Mucosa of rectum (tissue), 2 donors: Measurements from ENCODE around the gene FBP1.

ENCODE experiments used
- H3K27ac ChIP-seq, 2 donors: one replicate each; pipeline ENCODE4 v1.7.0; 2013; ENCODE audit warnings: inconsistent platforms in 2 of 2, low read depth in 2 of 2, low read length in 2 of 2
- H3K27me3 ChIP-seq, 2 donors: one replicate each; pipeline ENCODE4 v1.7.0; 2013; ENCODE audit warnings: low read length in 2 of 2; ENCODE audit not compliant: control insufficient read depth in 2 of 2, insufficient read depth in 2 of 2
- H3K36me3 ChIP-seq, 2 donors: one replicate each; pipeline ENCODE4 v1.7.0; 2013; ENCODE audit warnings: low read length in 2 of 2; ENCODE audit not compliant: control insufficient read depth in 2 of 2, insufficient read depth in 2 of 2
- H3K4me1 ChIP-seq, 2 donors: one replicate each; pipeline ENCODE4 v1.7.0; 2013; ENCODE audit warnings: low read length in 2 of 2, mild to moderate bottlenecking in 1 of 2; ENCODE audit not compliant: control insufficient read depth in 2 of 2, insufficient read depth in 2 of 2
- H3K4me3 ChIP-seq, 2 donors: one replicate each; pipeline ENCODE4 v1.7.0; 2013; ENCODE audit warnings: low read length in 2 of 2
- H3K9ac ChIP-seq, 2 donors: one replicate each; pipeline ENCODE4 v1.7.0; 2013; ENCODE audit warnings: low read length in 2 of 2, low read depth in 1 of 2, mild to moderate bottlenecking in 1 of 2
- H3K9me3 ChIP-seq, 2 donors: one replicate each; pipeline ENCODE4 v1.7.0; 2013; ENCODE audit warnings: low read length in 2 of 2; ENCODE audit not compliant: control insufficient read depth in 2 of 2
- donor health status: healthy.
- donor health status: Normal muscosa, but diverticular disease.

Gene FBP1

GRCh38 chr9:94639061-94639998 is at the start of gene FBP1:
Gene FBP1 (minus strand): TSS chr9:94639518. CDS start chr9:94639310, 208 bp downstream.
- no peaks in the 10 kb centered on the region for H3K36me3 ChIP-seq
- H3K9me3 ChIP-seq, result no peaks in the 10 kb centered on the region
- peaks cover 0 to 1% of the 10 kb centered on the region in 2 donors for H3K27me3 ChIP-seq
- H3K27ac ChIP-seq, result peak within 1 kb of the TSS; percentile 68 to 74
- H3K4me3 ChIP-seq, result peak within 1 kb of the TSS; percentile 74 to 79
- peak within 1 kb of the TSS; percentile 54 to 77 for H3K9ac ChIP-seq
- H3K4me1 ChIP-seq, result peaks cover 10 to 12% of the 10 kb centered on the region in 2 donors

- no peaks in the 10 kb centered on the region for H3K9me3 ChIP-seq
- H3K4me3 ChIP-seq, result no peak overlapping the region
- H3K36me3 ChIP-seq, result no peaks in the 10 kb centered on the region
- no peaks in the 10 kb centered on the region for H3K27me3 ChIP-seq
- H3K4me1 ChIP-seq, result no peaks in the 10 kb centered on the region
- no peak overlapping the region for H3K9ac ChIP-seq
- no peak overlapping the region for H3K27ac ChIP-seq
These were observed 48.1 kb upstream of the FBP1 start for GRCh38 chr9:94687451-94687850.

GRCh38 chr9:94685359-94685758 is 46.0 kb upstream of the FBP1 start:
- Histone ChIP-seq H3K4me3 (no peak overlapping the region), H3K4me1 (no peaks in the 10 kb centered on the region), H3K9me3 (no peaks in the 10 kb centered on the region), H3K9ac (no peak overlapping the region), H3K27me3 (no peaks in the 10 kb centered on the region), H3K36me3 (no peaks in the 10 kb centered on the region), H3K27ac (no peak overlapping the region)

GRCh38 chr9:94681508-94681907 is 42.2 kb upstream of the FBP1 start:
- Histone ChIP-seq H3K27me3 (no peaks in the 10 kb centered on the region), H3K4me3 (no peak overlapping the region), H3K9ac (no peak overlapping the region), H3K4me1 (no peaks in the 10 kb centered on the region), H3K36me3 (no peaks in the 10 kb centered on the region), H3K27ac (no peak overlapping the region), H3K9me3 (no peaks in the 10 kb centered on the region)

- no peak overlapping the region for H3K4me3 ChIP-seq
- no peaks in the 10 kb centered on the region for H3K36me3 ChIP-seq
- H3K9ac ChIP-seq, result no peak overlapping the region
- H3K27ac ChIP-seq, result peak overlapping the region in 1 of 2 donors; percentile 14
- no peaks in the 10 kb centered on the region for H3K9me3 ChIP-seq
- no peaks in the 10 kb centered on the region for H3K4me1 ChIP-seq
- H3K27me3 ChIP-seq, result no peaks in the 10 kb centered on the region
These were observed 41.3 kb upstream of the FBP1 start for GRCh38 chr9:94680621-94681020.

GRCh38 chr9:94680020-94680419 is 40.7 kb upstream of the FBP1 start:
- Histone ChIP-seq H3K4me3 (no peak overlapping the region), H3K27ac (peak overlapping the region in 1 of 2 donors; percentile 55), H3K9me3 (no peaks in the 10 kb centered on the region), H3K27me3 (no peaks in the 10 kb centered on the region), H3K9ac (no peak overlapping the region), H3K36me3 (no peaks in the 10 kb centered on the region), H3K4me1 (no peaks in the 10 kb centered on the region)

- Histone ChIP-seq H3K4me3 (no peak overlapping the region), H3K9ac (no peak overlapping the region), H3K9me3 (no peaks in the 10 kb centered on the region), H3K36me3 (no peaks in the 10 kb centered on the region), H3K4me1 (no peaks in the 10 kb centered on the region), H3K27me3 (no peaks in the 10 kb centered on the region), H3K27ac (peak overlapping the region; percentile 2 to 55)
These were observed 40.3 kb upstream of the FBP1 start for GRCh38 chr9:94679587-94679986.

GRCh38 chr9:94677929-94678328 is 38.6 kb upstream of the FBP1 start:
- Histone ChIP-seq H3K27ac (no peak overlapping the region), H3K9me3 (no peaks in the 10 kb centered on the region), H3K4me1 (no peaks in the 10 kb centered on the region), H3K4me3 (no peak overlapping the region), H3K36me3 (no peaks in the 10 kb centered on the region), H3K9ac (no peak overlapping the region), H3K27me3 (no peaks in the 10 kb centered on the region)

GRCh38 chr9:94676446-94677131 is 37.3 kb upstream of the FBP1 start:
- no peaks in the 10 kb centered on the region for H3K9me3 ChIP-seq
- no peaks in the 10 kb centered on the region for H3K4me1 ChIP-seq

More at GRCh38 chr9:94676446-94677131, 37.3 kb upstream of the FBP1 start:
- H3K27me3 ChIP-seq, result no peaks in the 10 kb centered on the region
- H3K4me3 ChIP-seq, result no peak overlapping the region
- no peak overlapping the region for H3K9ac ChIP-seq
- no peaks in the 10 kb centered on the region for H3K36me3 ChIP-seq
- no peak overlapping the region for H3K27ac ChIP-seq
